ENCODE results near the gene OSBPL3.

OSBPL3 gene

GRCh38 chr7:24959735-24960485, 20.1 kb downstream of the OSBPL3 start:
- Histone ChIP-seq H3K27ac (ENCODE audit: insufficient read depth, low read depth, low read length, poor library complexity, severe bottlenecking) (no peak overlapping the region), H3K36me3 (ENCODE audit: control insufficient read depth, insufficient read depth, low read length) (no peaks in the 10 kb centered on the region), H3K4me3 (ENCODE audit: insufficient read depth, low read depth, low read length) (no peak overlapping the region), H3K9me3 (ENCODE audit: control insufficient read depth, low read length) (no peaks in the 10 kb centered on the region), H3K4me1 (ENCODE audit: control insufficient read depth, insufficient read depth, low read length) (no peaks in the 10 kb centered on the region), H3K27me3 (ENCODE audit: control insufficient read depth, insufficient read depth, low read length, poor library complexity, severe bottlenecking) (no peaks in the 10 kb centered on the region)
- WGBS, 2 experiments: 96 to 99% methylated on average over 5 to 6 of the region's 6 CpGs

GRCh38 chr7:24958399-24958798, 21.6 kb downstream of the OSBPL3 start:
- no peaks in the 10 kb centered on the region for H3K9me3 ChIP-seq (ENCODE audit: control insufficient read depth, low read length)

GRCh38 chr7:24956021-24956420, 24.0 kb downstream of the OSBPL3 start:
- Histone ChIP-seq H3K27ac (ENCODE audit: insufficient read depth, low read depth, low read length, poor library complexity, severe bottlenecking) (no peak overlapping the region), H3K9me3 (ENCODE audit: control insufficient read depth, low read length) (no peaks in the 10 kb centered on the region), H3K36me3 (ENCODE audit: control insufficient read depth, insufficient read depth, low read length) (no peaks in the 10 kb centered on the region), H3K4me1 (ENCODE audit: control insufficient read depth, insufficient read depth, low read length) (no peaks in the 10 kb centered on the region), H3K4me3 (ENCODE audit: insufficient read depth, low read depth, low read length) (no peak overlapping the region), H3K27me3 (ENCODE audit: control insufficient read depth, insufficient read depth, low read length, poor library complexity, severe bottlenecking) (no peaks in the 10 kb centered on the region)
- 90 to 94% methylated on average over 2 to 3 of the region's 3 CpGs for WGBS, 2 experiments

More at GRCh38 chr7:24958399-24958798, 21.6 kb downstream of the OSBPL3 start:
- Histone ChIP-seq H3K36me3 (ENCODE audit: control insufficient read depth, insufficient read depth, low read length) (no peaks in the 10 kb centered on the region), H3K27me3 (ENCODE audit: control insufficient read depth, insufficient read depth, low read length, poor library complexity, severe bottlenecking) (no peaks in the 10 kb centered on the region), H3K4me3 (ENCODE audit: insufficient read depth, low read depth, low read length) (no peak overlapping the region), H3K27ac (ENCODE audit: insufficient read depth, low read depth, low read length, poor library complexity, severe bottlenecking) (no peak overlapping the region), H3K4me1 (ENCODE audit: control insufficient read depth, insufficient read depth, low read length) (no peaks in the 10 kb centered on the region)

GRCh38 chr7:24955313-24955712, 24.7 kb downstream of the OSBPL3 start:
- no peak overlapping the region for H3K27ac ChIP-seq (ENCODE audit: insufficient read depth, low read depth, low read length, poor library complexity, severe bottlenecking)
- no peaks in the 10 kb centered on the region for H3K9me3 ChIP-seq (ENCODE audit: control insufficient read depth, low read length)
- no peaks in the 10 kb centered on the region for H3K27me3 ChIP-seq (ENCODE audit: control insufficient read depth, insufficient read depth, low read length, poor library complexity, severe bottlenecking)
- whole genome bisulfite sequencing, 2 experiments: 100% methylated on average over 1 of the region's 1 CpG
- H3K36me3 ChIP-seq (ENCODE audit: control insufficient read depth, insufficient read depth, low read length): no peaks in the 10 kb centered on the region
- H3K4me3 ChIP-seq (ENCODE audit: insufficient read depth, low read depth, low read length): no peak overlapping the region
- H3K4me1 ChIP-seq (ENCODE audit: control insufficient read depth, insufficient read depth, low read length): no peaks in the 10 kb centered on the region

- Histone ChIP-seq H3K4me3 (ENCODE audit: insufficient read depth, low read depth, low read length) (no peak overlapping the region), H3K27ac (ENCODE audit: insufficient read depth, low read depth, low read length, poor library complexity, severe bottlenecking) (no peak overlapping the region), H3K27me3 (ENCODE audit: control insufficient read depth, insufficient read depth, low read length, poor library complexity, severe bottlenecking) (no peaks in the 10 kb centered on the region), H3K9me3 (ENCODE audit: control insufficient read depth, low read length) (no peaks in the 10 kb centered on the region), H3K36me3 (ENCODE audit: control insufficient read depth, insufficient read depth, low read length) (no peaks in the 10 kb centered on the region), H3K4me1 (ENCODE audit: control insufficient read depth, insufficient read depth, low read length) (no peaks in the 10 kb centered on the region)
- 85 to 97% methylated on average over 2 of the region's 2 CpGs for WGBS, 2 experiments
Measured at GRCh38 chr7:24952464-24952863, 27.5 kb downstream of the OSBPL3 start.

GRCh38 chr7:24951441-24951980, 28.5 kb downstream of the OSBPL3 start:
- WGBS, 2 experiments: 86 to 93% methylated on average over 3 of the region's 3 CpGs
- Histone ChIP-seq H3K4me1 (ENCODE audit: control insufficient read depth, insufficient read depth, low read length) (no peaks in the 10 kb centered on the region), H3K9me3 (ENCODE audit: control insufficient read depth, low read length) (no peaks in the 10 kb centered on the region), H3K27me3 (ENCODE audit: control insufficient read depth, insufficient read depth, low read length, poor library complexity, severe bottlenecking) (no peaks in the 10 kb centered on the region), H3K27ac (ENCODE audit: insufficient read depth, low read depth, low read length, poor library complexity, severe bottlenecking) (no peak overlapping the region), H3K4me3 (ENCODE audit: insufficient read depth, low read depth, low read length) (no peak overlapping the region), H3K36me3 (ENCODE audit: control insufficient read depth, insufficient read depth, low read length) (no peaks in the 10 kb centered on the region)

- H3K27me3 ChIP-seq (ENCODE audit: control insufficient read depth, insufficient read depth, low read length, poor library complexity, severe bottlenecking): no peaks in the 10 kb centered on the region
- H3K27ac ChIP-seq (ENCODE audit: insufficient read depth, low read depth, low read length, poor library complexity, severe bottlenecking): no peak overlapping the region
- WGBS, 2 experiments: 87 to 97% methylated on average over 1 of the region's 1 CpG
Measured at GRCh38 chr7:24949884-24950283, 30.1 kb downstream of the OSBPL3 start.

GRCh38 chr7:24948739-24949138, 31.2 kb downstream of the OSBPL3 start:
- no peaks in the 10 kb centered on the region for H3K27me3 ChIP-seq (ENCODE audit: control insufficient read depth, insufficient read depth, low read length, poor library complexity, severe bottlenecking)
- H3K27ac ChIP-seq (ENCODE audit: insufficient read depth, low read depth, low read length, poor library complexity, severe bottlenecking): no peak overlapping the region
- H3K4me3 ChIP-seq (ENCODE audit: insufficient read depth, low read depth, low read length): no peak overlapping the region
- H3K4me1 ChIP-seq (ENCODE audit: control insufficient read depth, insufficient read depth, low read length): no peaks in the 10 kb centered on the region
- H3K9me3 ChIP-seq (ENCODE audit: control insufficient read depth, low read length): no peaks in the 10 kb centered on the region
- H3K36me3 ChIP-seq (ENCODE audit: control insufficient read depth, insufficient read depth, low read length): no peaks in the 10 kb centered on the region
- 79 to 82% methylated on average over 3 to 4 of the region's 4 CpGs for WGBS, 2 experiments

More at GRCh38 chr7:24949884-24950283, 30.1 kb downstream of the OSBPL3 start:
- Histone ChIP-seq H3K36me3 (ENCODE audit: control insufficient read depth, insufficient read depth, low read length) (no peaks in the 10 kb centered on the region), H3K4me1 (ENCODE audit: control insufficient read depth, insufficient read depth, low read length) (no peaks in the 10 kb centered on the region), H3K9me3 (ENCODE audit: control insufficient read depth, low read length) (no peaks in the 10 kb centered on the region), H3K4me3 (ENCODE audit: insufficient read depth, low read depth, low read length) (no peak overlapping the region)

GRCh38 chr7:24946467-24946866, 33.5 kb downstream of the OSBPL3 start:
- Histone ChIP-seq H3K27me3 (ENCODE audit: control insufficient read depth, insufficient read depth, low read length, poor library complexity, severe bottlenecking) (no peaks in the 10 kb centered on the region), H3K4me3 (ENCODE audit: insufficient read depth, low read depth, low read length) (no peak overlapping the region), H3K36me3 (ENCODE audit: control insufficient read depth, insufficient read depth, low read length) (no peaks in the 10 kb centered on the region), H3K9me3 (ENCODE audit: control insufficient read depth, low read length) (no peaks in the 10 kb centered on the region), H3K27ac (ENCODE audit: insufficient read depth, low read depth, low read length, poor library complexity, severe bottlenecking) (no peak overlapping the region), H3K4me1 (ENCODE audit: control insufficient read depth, insufficient read depth, low read length) (no peaks in the 10 kb centered on the region)
- WGBS, 2 experiments: 75 to 92% methylated on average over 1 of the region's 1 CpG

GRCh38 chr7:24945899-24946298, 34.1 kb downstream of the OSBPL3 start:
- H3K9me3 ChIP-seq (ENCODE audit: control insufficient read depth, low read length): no peaks in the 10 kb centered on the region
- no peaks in the 10 kb centered on the region for H3K4me1 ChIP-seq (ENCODE audit: control insufficient read depth, insufficient read depth, low read length)
- no peaks in the 10 kb centered on the region for H3K36me3 ChIP-seq (ENCODE audit: control insufficient read depth, insufficient read depth, low read length)
- 43 to 48% methylated on average over 1 of the region's 1 CpG for WGBS, 2 experiments
- no peak overlapping the region for H3K27ac ChIP-seq (ENCODE audit: insufficient read depth, low read depth, low read length, poor library complexity, severe bottlenecking)
- H3K4me3 ChIP-seq (ENCODE audit: insufficient read depth, low read depth, low read length): no peak overlapping the region
- H3K27me3 ChIP-seq (ENCODE audit: control insufficient read depth, insufficient read depth, low read length, poor library complexity, severe bottlenecking): no peaks in the 10 kb centered on the region

Measured in ectodermal cell (in vitro differentiated cells).